ENCODE measurements around the gene TFIP11.

- TF ChIP-seq CTCF (IDR thresholded peaks at IDR 0.05; ENCODE audit: insufficient read depth, low read length) (no peak), POLR2AphosphoS5 (IDR thresholded peaks at IDR 0.05; ENCODE audit: low read depth) (peak; percentile 47; the same call in 1 of the 2 replicates)
These were observed 30.6 kb upstream of the TFIP11 start for GRCh38 chr22:26542831-26543230.

All from HL-60 (cell line).